CD4-positive, alpha-beta T cell treated with Interleukin-6 at 100 ng/mL for 8 hours (primary cell): ENCODE measurements around the gene ZNF775.

Experiments
- DNase-seq: peaks from one replicate; pipeline ENCODE4 v3.0.0-alpha.2; 2020; ENCODE audit warnings: mixed read lengths, low spot score

ZNF775 gene

GRCh38 chr7:150346922-150347321 lies 32.2 kb upstream of the ZNF775 start:
- DNase-seq = no peak

DNA sequence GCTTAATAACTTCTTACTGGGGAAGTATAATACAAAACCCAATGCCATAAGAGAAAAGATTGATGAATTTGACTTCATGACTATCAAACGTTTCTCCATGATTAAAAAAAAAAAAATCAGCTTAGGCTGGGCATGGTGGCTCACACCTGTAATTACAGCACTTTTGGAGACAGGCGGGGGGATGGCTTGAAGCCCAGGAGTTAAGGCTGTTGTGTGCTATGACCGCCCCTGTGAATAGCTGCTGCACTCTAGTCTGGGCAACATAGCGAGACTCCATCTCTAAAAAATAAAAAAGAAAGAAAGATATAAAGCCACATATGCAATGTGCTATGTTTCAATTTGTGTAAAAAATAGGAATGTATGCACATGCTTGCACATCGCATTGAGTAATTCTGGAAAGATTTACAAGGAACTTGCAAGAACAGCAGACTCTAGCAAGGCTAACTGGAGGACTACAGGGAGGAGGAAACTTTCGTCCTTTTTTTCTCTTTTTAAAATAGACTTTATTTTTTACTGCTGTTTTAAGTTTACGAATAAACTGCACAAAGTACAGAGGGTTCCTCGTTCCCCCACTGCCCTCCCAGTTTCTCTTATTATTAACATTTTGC lies 27.4 kb upstream of the ZNF775 start:
- DNase-seq = no peak

DNA sequence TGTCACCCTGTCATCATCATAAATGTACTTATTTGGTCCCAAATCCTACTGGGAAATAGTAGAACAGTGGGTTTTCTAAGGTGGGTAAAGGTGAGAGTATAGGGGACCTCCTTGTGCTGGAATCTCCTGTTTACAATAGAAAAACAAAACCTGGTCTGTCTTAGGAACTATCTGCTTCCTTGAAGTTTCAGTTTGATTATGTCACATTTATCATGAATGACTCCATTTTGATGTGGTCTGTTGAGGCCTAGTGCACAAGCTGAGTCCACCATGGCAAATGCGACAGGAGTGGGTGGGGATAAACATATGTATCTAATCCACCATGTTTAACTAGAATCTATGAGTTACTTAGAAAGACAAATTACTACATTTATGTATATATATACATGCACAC lies 23.5 kb upstream of the ZNF775 start:
- no peak for DNase-seq

DNA sequence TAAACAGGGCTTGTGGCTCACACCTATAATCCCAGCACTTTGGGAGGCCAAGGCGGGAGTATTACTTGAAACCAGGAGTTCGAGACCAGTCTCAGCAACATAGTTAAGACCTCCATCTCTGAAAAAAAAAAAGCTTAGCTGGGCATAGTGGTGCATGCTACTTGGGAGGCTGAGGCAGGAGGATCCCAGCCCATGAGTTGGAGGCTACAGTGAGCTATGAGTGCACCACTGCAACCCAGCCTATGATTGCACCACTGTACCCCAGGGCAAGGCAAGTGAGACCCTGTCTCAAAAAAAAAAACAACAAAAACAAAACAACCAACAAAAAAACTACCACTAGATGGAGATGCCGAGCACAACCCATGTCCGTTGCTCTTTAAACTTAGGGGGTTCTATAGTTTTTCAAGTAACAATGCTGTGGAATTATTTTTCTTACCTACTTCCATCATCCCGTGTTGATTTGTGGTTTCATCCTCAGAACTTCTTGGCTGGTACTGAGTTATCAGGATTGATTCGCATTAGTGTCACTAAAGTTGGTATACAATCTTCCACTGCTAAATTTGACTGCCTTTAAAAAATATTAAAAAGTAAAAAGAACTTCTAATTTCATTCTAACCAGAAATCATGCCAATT lies 22.7 kb upstream of the ZNF775 start:
- peak; percentile 43 for DNase-seq

GRCh38 chr7:150357270-150357669 lies 21.9 kb upstream of the ZNF775 start:
- peak; percentile 76 for DNase-seq

DNA sequence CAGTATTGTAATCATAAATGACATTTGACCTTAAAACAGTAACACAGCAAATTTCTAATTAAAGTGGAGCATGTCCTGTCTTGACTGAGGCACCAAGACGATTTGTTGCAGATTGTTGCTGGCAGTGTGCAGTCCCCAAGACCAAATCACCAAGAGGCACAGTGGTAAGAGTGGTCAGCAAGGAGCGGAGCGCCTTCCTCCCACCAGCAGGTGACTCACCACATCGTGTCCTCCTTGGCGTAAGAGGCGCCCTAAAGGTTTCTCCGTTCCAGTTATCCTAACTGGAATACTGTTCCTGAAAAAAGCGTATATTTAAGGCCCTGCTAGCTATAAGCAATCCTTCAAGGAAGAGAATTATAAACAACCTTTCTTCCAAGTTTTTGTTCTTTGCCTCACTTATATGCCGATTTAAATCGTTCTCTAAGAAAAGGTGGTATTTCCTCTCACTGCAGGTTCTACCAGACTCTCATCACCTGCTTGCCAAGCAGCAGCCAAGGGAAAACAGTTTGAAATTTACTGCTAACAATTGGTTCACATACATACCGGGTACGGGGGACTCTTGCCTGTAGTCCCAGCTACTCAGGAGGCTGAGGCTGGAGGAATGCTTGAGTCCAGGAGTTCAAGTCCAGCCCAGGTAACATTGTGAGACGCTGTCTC lies 21.2 kb upstream of the ZNF775 start:
- DNase-seq = no peak

GRCh38 chr7:150358433-150358832 lies 20.7 kb upstream of the ZNF775 start:
- no peak for DNase-seq

DNA sequence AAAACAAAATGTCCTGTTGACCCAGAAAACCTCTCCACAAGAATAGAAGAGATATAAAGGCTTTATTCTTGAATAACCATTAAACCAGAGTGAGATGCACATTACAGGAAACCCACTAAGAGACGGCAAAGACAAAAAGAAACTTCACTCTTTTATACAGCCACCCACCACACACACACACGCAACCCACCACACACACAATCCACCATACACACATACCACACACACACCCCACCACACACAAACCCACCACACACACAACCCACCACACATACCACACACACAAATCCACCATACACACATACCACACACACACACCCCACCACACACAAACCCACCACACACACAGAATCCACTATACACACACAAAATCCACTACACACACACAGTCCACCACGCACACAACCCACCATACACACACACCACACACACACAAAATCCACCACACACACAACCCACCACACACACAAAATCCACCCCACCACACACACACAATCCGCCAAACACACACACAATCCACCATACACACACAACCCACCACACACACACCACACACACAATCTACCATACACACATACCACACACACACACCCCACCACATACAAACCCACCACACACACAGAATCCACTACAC lies 20.0 kb upstream of the ZNF775 start:
- DNase-seq = no peak

DNA sequence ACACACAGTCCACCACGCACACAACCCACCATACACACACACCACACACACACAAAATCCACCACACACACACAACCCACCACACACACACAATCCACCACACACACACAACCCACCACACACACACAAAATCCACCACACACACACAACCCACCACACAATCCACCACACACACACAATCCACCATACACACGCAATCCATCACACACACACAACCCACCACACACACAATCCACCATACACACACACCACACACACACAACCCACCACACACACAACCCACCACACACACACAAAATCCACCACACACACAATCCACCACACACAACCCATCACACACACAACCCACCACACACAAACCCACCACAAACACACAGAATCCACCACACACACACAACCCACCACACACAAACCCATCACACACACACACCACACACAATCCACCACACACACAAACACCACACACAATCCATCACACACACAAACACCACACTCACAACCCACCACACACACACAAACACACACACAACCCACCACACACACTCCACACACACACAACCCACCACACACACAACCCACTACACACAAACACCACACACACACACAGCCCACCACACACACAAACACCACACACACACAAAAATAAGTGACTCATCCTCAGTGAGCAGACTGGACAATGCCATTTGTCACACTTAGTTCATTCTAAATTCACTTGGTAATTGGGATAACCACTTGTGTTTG lies 19.3 kb upstream of the ZNF775 start:
- no peak for DNase-seq

GRCh38 chr7:150360363-150361058 lies 18.6 kb upstream of the ZNF775 start:
- no peak for DNase-seq

- DNase-seq = no peak
Measured at GRCh38 chr7:150361402-150361801, 17.7 kb upstream of the ZNF775 start.

- no peak for DNase-seq
Measured at GRCh38 chr7:150361807-150362621, 17.1 kb upstream of the ZNF775 start.

GRCh38 chr7:150363370-150363769 lies 15.8 kb upstream of the ZNF775 start:
- no peak for DNase-seq

DNA sequence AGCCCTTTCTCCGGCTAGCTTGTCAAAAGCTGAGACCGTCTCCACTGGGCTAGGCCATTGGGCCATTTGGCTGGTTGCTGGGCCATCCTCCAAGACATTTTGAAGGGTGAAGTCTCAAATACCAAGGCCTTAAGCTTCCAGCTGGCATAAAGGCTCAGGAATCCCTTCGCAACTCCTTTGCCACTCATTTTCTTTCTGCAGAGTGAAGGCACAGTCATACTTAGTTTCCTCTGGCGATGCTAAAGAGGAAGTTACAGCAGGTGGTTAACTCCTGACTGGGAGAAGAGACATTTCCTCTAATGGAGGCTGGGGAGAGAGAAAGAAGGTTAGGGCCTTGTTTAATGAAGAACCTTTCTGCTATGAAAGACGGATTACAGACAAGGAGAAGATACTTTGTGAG lies 15.3 kb upstream of the ZNF775 start:
- no peak for DNase-seq

DNA sequence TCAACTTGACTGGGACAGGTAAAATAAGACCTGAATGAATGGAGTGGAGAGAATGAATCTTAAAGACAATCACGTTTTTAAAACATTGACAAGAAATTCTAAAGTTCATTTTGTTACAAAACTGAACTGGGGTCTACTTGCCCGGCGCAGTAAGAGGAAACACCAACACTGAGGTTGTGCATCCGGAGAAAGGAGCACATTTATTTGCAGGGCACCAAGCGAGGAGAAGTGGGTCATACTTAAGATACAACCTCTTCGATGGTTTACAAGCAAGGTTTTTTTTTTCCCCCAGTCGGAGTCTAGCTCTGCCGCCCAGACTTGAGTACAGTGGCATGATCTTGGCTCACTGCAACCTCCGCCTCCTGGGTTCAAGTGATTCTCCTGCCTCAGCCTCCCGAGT lies 13.9 kb upstream of the ZNF775 start:
- no peak for DNase-seq

- no peak for DNase-seq
Measured at GRCh38 chr7:150365673-150366398, 13.3 kb upstream of the ZNF775 start.

- no peak for DNase-seq
Measured at GRCh38 chr7:150367677-150368095, 11.4 kb upstream of the ZNF775 start.

- DNase-seq = peak; percentile 75
Measured at GRCh38 chr7:150368096-150368883, 10.8 kb upstream of the ZNF775 start, which contains the start of gene REPIN1. REPIN1 (plus strand) TSS chr7:150368822; CDS start chr7:150369712, 890 bp downstream.
